Adrenal gland (tissue), 12 donors: ENCODE results near the gene MBTD1. TPM values are rescaled to one million over a fixed set of nuclear protein-coding genes. Genes with fewer than 3 reads are reported as not detected.

ENCODE experiments used
- DNase-seq, 7 donors: peaks; one replicate each; pipeline ENCODE4 v3.0.0-alpha.2; 2019 to 2020
- H3K27ac ChIP-seq, 5 donors: fragments of 200-600 bp; sonication (generic) in 4 of 5; 1 replicate in 3 of 5; 2 replicates in 2 of 5; pipeline versions ENCODE4 v1.5.1 to v1.8.0; 2016 to 2020; ENCODE audit warnings: mild to moderate bottlenecking in 1 of 5
- H3K27me3 ChIP-seq: fragments of 200-600 bp; 2 replicates; pipeline ENCODE4 v1.8.0; 2021
- H3K36me3 ChIP-seq, 2 donors: fragments of 200-600 bp; replicated peaks in 1 of 2; 1 replicate in 1 of 2; 2 replicates in 1 of 2; pipeline versions ENCODE4 v1.5.1 to v1.8.0; 2018 to 2022
- H3K4me1 ChIP-seq, 2 donors: fragments of 200-600 bp; replicated peaks in 1 of 2; 1 replicate in 1 of 2; 2 replicates in 1 of 2; pipeline versions ENCODE4 v1.5.1 to v1.8.0; 2018 to 2021
- H3K4me3 ChIP-seq, 4 donors: fragments of 200-600 bp; sonication (generic) in 3 of 4; one replicate each; pipeline ENCODE4 v1.5.1; 2016 to 2018
- H3K9me3 ChIP-seq, 3 donors: fragments of 200-600 bp; sonication (generic) in 1 of 3; replicated peaks in 1 of 3; 1 replicate in 2 of 3; 2 replicates in 1 of 3; pipeline versions ENCODE4 v1.5.1 to v1.8.0; 2016 to 2021
- CTCF ChIP-seq, 6 experiments: fragments of 450-650 bp in 4 of 6; fragments of 200-600 bp in 2 of 6; sonication (generic) in 1 of 6; IDR thresholded peaks; 1 replicate in 5 of 6; 2 replicates in 1 of 6; pipeline versions ENCODE4 v1.5.1 to v1.8.0; 2016 to 2021; ENCODE audit warnings: antibody characterized with exemption in 6 of 6, mild to moderate bottlenecking in 2 of 6, moderate library complexity in 1 of 6
- POLR2A ChIP-seq, 2 donors: fragments of 450-650 bp; IDR thresholded peaks; one replicate each; pipeline ENCODE4 v1.6.1; 2017; ENCODE audit warnings: antibody characterized with exemption in 2 of 2, mild to moderate bottlenecking in 2 of 2, moderate library complexity in 1 of 2
- WGBS, 4 donors: extraction: QIAGEN DNeasy Blood & Tissue Kit in 2 of 4; methylation state at CpG; one replicate each; pipeline versions ENCODE4 v1.1.5 to v1.1.7; 2013 to 2017; 5-methylcytosine and 5-hydroxymethylcytosine counted together
- intact Hi-C, 2 donors: fragments of 100-400 bp; cut with DNase I; formaldehyde crosslinking; loops; one replicate each; pipeline versions ENCODE4 v1.14.1 to v1.15.0; 2022 to 2023
- polyA plus RNA-seq, 3 donors: library from polyadenylated mRNA; stranded (reverse); fragments of 200-250 nt in 2 of 3; fragments of 350-450 nt in 1 of 3; fragmentation: Illumina TruSeq in 1 of 3; extraction: RNeasy Lipid Tissue Mini Kit (QIAGEN cat#74804) in 1 of 3; gene quantifications; one replicate each; pipeline ENCODE4 v1.2.3, GENCODE V29; 2013 to 2014
- total RNA-seq, 9 donors: library from RNA; depleted of rRNA in 4 of 9; stranded (reverse); fragments of >200 nt in 4 of 9; fragments of 120-200 nt in 1 of 9; fragmentation: NEBNext Ultra II Directional in 1 of 9; extraction: Animal tissue kit (Norgen Biotek cat#: 25700) in 1 of 9; gene quantifications; one replicate each; pipeline versions ENCODE4 v1.1.0 to v1.2.4, GENCODE V29; 2013 to 2023
- donor health status: healthy with polysubstance abuse.
- donor health status: Bipolar disorder and iron deficiency.
- donor health status: DM: yes; HTN: yes; CAD: no.
- donor health status: DM: no; HTN: no; CAD: no.
- donor health status: DM: no; HTN: no; CAD: no.
- donor health status: DM: yes; HTN: yes; CAD: no.

MBTD1 gene
- total and polyA plus RNA-seq, 12 donors = 5.5 to 20.0 (median 10.3) TPM

- TF ChIP-seq CTCF (IDR thresholded peaks at IDR 0.05) (no peak), POLR2A (IDR thresholded peaks at IDR 0.05) (no peak)
- intact Hi-C loops = no loop called here
- Histone ChIP-seq H3K9me3 (no peaks in the 10 kb centered on the region), H3K27me3 (no peaks in the 10 kb centered on the region), H3K4me3 (no peak overlapping the region), H3K36me3 (no peaks in the 10 kb centered on the region), H3K27ac (no peak overlapping the region), H3K4me1 (no peaks in the 10 kb centered on the region)
- WGBS, 4 donors = 77 to 87% (median 81%) methylated on average over 3 of the region's 3 CpGs
- DNase-seq = peak in 1 of 7 donors; percentile 33
Observed at GRCh38 chr17:51128076-51128475, 131.8 kb downstream of the MBTD1 start.

Other genes starting within 250 kb of the MBTD1 start
- 10 to 100 TPM; 43.0 to 99.8 (median 84.5) TPM for gene SPAG9, start 139.2 kb downstream of the MBTD1 start, total RNA-seq
- gene SPAG9, start 139.2 kb downstream of the MBTD1 start, polyA plus RNA-seq = 10 to 100 TPM; 23.5 to 49.1 (median 35.0) TPM
- 100 to 1,000 TPM in 2 of 9 donors, 10 to 100 TPM in 7; 17.0 to 146 (median 59.9) TPM for gene NME1, start 106.5 kb downstream of the MBTD1 start, total RNA-seq
- 100 to 1,000 TPM in 2 of 3 donors, 10 to 100 TPM in 1; 79.4 to 222 (median 193) TPM for gene NME1, start 106.5 kb downstream of the MBTD1 start, polyA plus RNA-seq
- 100 to 1,000 TPM; 271 to 502 (median 409) TPM for gene NME2, start 93.6 kb downstream of the MBTD1 start, total RNA-seq
- 100 to 1,000 TPM; 336 to 644 (median 393) TPM for gene NME2, start 93.6 kb downstream of the MBTD1 start, polyA plus RNA-seq
- gene UTP18, start 497 bp upstream of the MBTD1 start, total RNA-seq = 10 to 100 TPM; 19.1 to 36.5 (median 29.5) TPM
- 10 to 100 TPM; 12.5 to 29.1 (median 22.5) TPM for gene UTP18, start 497 bp upstream of the MBTD1 start, polyA plus RNA-seq